Measurements from ENCODE around the gene CCM2L.

The CCM2L gene

DNA sequence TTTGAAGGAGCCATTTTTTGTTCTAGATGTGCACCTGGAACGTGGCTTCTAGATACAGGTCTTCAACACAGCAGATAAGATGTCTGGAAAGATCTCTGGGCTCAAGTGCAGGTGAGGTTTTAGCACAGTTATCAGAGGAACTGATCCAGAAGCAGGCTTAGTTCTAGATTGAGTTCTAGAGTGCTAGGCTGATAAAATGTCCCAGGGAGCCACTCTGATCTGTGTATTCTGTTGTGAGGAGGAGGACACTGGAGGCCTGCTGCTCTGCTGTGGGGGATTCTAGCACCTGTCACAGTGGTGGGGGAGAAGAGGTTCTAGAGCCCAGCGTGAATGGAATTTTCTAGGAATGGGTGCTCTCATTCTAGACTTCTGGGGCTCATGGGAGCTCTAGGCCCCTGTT is 12.0 kb upstream of the CCM2L start:
- DNase-seq = no peak

DNA sequence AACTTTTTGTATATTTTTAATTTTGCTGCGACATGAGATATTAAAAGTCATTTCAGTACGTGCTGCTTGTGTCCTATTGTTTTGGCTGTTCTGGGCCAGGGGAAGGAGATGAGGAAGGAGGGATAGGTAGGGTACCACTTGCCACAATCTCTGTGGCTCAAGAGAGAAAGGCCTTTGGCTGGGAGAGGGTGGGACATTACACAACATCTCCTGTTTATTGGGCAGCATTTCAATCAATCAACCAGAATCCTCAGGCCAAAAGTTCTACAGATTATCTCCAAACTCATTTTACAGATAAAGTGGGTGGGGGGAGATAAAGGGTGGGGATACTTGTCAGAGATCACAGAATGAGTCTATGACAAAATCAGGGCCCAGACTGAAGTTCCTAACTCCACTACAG is 6.9 kb upstream of the CCM2L start:
- no peak for DNase-seq

- DNase-seq = peak; percentile 6
These were observed 5.3 kb upstream of the CCM2L start for GRCh38 chr20:32004963-32005362.

GRCh38 chr20:32006053-32006452 is 4.2 kb upstream of the CCM2L start:
- DNase-seq = no peak

DNA sequence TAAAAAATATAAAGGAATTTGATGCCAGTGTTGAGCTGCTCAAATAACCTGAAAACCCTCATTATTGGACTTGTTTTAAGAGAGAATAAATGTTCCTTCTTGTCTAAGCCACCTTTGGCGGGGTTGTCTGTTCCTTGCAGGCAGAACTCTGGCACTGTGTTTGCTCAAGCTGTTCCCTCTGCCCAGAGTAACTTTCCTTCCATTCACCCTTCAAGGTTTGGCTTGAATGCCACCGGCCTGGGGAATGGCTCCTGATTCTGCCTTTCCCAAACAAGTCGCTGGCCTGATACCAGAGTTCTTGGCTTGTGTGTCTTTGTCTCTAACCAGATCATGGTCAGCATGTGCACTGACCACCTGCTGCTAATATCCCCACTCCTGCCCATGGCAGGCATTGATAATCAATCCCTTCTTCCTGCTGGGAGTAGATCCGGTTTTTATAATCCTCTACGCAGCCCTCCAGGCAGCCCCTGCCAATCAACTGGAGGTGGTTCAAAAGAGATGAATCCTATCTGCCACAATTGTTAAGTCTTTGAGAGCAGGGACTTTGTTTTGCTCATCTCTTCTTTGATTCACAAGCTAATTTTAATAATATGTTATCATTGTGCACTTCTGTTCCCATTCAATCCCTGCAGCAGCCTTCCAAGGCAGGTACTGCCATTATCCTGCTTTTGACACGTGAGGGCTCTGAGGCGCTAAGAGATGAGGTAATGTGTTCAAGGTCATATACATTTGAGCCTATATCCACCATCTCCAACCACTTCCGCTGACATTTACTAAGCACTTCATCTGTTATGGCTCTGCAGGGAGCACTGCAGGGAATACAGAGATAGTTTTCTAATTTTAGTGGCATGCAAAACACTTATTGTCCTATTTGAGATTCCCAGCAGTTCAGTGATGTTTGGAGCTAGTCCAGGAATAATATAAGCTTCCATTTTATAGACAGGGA is 3.1 kb upstream of the CCM2L start:
- DNase-seq = no peak

DNA sequence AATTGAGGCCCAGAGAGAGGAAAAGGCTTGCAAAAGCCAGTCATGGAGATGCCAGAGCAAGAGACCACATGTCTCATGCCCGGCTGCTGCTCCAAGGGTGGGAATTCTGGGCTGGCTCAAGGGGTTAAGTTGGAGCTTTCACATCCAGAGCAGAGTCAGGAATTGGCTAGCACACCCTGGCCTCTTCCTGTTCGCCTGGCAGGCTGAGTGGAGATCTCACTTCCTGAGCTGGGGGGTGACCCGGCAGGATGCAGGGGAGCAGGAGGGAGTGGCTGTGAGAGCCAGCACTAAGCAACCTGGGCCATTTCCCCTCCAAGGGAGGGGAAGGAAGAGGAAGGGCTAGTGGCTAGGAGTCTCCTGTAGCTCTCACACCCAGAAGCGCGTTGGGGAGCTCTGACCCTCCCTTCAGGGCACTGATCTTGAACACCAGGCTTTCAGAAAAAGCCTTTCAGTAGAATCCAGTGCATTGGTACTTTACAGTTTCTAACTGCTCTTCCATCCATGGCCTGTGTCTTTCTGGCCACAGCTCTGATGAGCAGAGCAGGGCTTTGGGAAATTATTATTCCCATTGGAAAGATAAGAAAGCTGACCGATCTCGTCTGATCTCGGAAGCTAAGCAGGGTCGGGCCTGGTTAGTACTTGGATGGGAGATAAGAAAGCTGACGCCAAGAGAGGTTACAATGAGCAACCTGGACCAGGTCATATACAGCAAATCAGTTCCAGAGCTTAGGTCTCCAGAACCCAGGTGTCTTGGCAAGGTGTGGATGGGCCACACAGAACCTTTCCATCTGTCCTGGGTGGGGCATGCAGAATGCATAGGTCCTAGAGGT is 2.2 kb upstream of the CCM2L start:
- peak; percentile 7 for DNase-seq

DNA sequence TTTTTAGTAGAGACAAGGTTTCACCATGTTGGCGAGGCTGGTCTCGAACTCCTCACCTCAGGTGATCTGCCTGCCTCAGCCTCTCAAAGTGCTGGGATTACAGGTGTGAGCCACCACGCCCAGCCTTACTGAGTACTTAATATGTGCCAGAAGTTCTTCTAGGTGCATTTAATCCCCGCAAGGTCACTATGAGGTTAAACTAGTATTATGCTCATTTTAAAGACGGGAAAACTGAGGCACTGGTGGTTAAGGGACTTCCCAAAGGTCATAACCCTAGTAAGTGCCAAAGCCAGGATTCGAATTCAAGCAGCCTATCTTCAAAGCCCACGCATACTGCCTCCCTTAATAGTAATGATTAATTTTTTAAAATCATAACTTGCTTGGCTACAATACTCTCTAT is 674 bp upstream of the CCM2L start:
- DNase-seq = no peak

DNA sequence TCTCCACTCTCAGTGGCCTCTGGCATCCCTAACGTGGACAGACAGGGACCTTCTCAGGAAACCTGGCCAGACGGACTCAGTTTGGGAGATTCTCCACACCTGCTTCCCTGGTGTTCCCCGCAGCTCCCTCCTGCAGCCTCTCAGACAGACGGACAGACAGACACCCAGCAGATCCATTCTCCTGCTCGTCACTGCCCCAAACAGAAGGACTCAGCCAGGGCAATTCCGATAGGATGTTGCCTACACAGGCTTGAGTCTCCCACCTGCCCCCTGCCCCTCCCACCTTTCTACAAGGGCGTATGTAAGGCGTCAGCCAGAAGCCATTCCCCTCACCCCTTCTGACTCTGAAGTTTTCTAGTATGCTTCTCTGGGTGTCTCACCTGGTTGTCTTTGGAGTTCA is 428 bp downstream of the CCM2L start:
- no peak for DNase-seq

GRCh38 chr20:32012159-32012688 is 2.0 kb downstream of the CCM2L start:
- DNase-seq = no peak

- no peak for DNase-seq
These were observed 3.1 kb downstream of the CCM2L start for GRCh38 chr20:32013326-32013725.

GRCh38 chr20:32017711-32018251 is 7.5 kb downstream of the CCM2L start:
- no peak for DNase-seq

GRCh38 chr20:32018269-32019155 is 8.3 kb downstream of the CCM2L start:
- no peak for DNase-seq

DNA sequence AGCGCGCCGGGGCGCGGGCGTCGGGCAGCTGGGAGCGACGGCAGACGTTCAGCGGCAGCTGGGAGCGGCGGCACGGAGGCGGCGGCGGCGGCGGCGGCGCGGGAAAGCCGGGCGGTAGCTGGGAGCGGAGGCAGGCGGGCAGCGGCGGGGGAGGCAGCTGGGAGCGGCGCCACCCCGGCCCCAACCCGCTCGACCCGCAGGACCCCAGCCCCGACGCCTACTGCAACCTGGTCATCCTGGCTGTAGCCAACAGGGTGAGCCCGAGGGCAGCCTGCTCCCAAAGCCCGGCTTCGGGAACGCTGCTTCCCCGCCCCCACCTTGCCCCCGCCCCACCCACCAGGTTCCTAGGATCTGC is 8.9 kb downstream of the CCM2L start:
- DNase-seq = no peak

- DNase-seq = no peak
These were observed 9.6 kb downstream of the CCM2L start for GRCh38 chr20:32019563-32020463.

DNA sequence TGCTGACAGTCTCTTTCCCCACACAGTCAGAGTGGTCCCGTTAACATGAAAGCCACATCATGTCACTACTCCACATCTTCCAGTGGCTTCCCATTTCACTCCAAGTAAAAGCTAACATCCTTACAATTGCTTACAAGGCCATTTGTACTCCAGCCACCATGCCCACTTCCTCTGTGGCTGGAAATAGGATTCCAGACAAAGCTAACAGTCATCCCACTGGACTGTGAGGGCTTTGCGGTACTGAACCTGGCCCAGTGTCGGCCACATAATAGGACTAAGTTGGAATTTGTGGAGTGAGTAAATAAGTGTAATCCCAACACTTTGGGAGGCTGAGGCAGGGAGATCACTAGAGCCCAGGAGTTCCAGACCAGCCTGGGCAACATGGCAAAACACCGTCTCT is 10.9 kb downstream of the CCM2L start:
- DNase-seq = no peak

DNA sequence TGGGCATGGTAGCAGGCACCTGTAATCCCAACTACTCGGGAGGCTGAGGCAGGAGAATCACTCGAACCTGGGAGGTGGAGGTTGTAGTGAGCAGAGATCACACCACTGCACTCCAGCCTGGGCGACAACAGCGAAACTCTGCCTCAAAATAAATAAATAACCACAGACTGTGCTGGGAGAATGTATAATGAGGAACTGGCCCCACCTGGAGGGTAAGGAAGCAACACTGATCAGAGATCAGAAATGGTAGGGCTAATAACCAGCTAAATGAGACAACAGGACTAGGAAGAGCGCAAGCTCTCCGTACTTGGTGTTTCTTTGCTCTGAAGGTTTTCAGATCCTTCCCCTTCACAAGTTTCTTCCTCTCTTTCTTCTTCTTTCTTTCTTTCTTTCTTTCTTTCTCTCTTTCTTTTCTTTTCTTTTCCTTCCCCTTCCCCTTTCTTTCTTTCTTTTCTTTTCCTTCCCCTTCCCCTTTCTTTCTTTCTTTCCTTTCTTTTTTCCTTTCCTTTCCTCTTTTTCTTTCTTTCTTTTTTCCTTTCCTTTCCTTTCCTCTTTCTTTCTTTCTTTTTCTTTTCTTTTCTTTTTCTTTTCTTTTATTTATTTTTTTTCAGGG is 14.6 kb downstream of the CCM2L start:
- DNase-seq = no peak

GRCh38 chr20:32027643-32028042 is 17.4 kb downstream of the CCM2L start:
- no peak for DNase-seq

DNA sequence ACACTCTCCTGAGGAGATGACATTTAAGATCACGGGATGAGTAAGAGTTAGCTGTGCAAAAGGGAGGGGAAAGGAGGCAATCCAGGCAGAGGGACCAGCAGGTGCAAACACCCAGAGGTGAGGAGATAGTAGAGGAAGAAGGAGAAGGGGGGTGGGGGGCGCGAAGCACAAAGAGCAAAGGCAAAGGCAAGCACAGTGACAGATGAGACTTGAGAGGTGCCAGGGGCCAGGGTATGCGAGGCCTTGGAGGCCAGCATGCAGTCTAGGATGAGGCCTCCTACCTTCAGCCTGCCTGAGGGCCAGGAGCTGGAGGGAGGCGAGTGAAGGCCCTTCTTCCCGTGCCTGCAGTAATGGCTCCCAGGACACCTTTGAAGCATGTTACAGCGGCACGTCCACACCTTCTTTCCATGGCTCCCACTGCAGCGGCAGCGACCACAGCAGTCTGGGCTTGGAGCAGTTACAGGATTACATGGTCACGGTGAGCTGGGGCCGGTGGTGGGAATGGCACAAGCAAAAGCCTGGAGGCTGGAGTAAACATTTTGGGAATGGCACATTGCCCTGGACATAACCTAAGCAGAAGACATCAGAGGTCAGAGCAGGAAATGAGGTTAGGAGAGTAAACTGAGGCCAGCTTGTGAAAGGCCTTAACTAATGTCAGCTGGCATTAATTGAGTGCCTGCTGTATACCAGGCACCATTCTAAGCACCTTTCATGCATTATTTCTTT is 18.6 kb downstream of the CCM2L start:
- peak; percentile 16 for DNase-seq

DNA sequence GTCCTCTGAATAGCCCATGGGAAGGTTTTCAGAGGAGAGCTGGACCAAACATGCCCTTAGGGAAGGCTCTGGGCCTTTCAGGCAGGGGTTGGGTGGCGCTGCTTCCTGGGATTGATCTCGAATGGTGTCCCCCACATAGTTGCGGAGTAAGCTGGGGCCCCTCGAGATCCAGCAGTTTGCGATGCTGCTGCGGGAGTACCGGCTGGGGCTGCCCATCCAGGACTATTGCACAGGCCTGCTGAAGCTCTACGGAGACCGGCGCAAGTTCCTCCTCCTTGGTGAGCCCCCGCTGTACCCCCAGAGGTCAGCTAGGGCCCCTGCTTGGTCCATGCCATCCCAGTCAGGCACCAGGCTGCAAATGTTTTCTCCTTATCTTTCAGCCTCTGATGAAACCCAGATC is 19.3 kb downstream of the CCM2L start:
- DNase-seq = no peak

Data from fibroblast of upper back skin (primary cell).